Measurements from ENCODE around the gene CRACR2A.

CRACR2A gene

DNA sequence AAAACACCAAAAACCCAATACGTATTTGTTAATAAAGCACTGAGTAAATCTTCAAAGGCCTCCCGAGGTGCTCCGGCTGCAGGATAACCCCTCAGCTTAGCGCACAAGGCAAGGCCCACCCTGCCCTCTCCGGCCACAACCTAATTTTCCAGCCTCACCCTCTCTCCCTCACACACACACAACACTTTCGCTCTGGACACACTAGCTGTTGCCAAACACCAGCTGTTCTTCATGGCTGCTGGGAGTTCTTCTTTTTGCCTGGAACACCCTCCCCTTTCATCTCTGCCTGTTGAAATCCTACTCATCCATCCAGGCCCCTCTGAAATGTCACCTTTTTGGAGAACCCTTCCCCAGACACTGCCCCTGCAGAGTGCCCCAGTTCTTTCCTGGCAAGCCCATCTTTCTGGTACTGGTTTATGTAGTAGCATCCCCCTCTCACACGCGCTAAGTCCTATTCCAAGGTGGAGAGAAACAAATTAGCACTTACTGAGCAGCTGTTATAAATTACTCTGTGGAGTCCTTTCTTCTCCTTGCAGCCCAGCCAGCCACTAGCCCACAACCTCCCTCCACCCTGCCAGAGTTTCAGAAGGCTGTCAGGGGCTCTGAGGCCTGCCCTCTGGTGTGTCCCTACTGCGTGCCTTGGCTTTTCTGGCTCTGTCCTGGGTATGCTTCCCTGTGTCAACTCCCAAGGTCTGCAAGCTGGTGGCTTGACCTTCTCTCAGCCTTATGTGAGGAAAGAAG lies 805 bp upstream of the CRACR2A start:
- no peak for DNase-seq (ENCODE audit: low read depth in 2 of 2)

DNA sequence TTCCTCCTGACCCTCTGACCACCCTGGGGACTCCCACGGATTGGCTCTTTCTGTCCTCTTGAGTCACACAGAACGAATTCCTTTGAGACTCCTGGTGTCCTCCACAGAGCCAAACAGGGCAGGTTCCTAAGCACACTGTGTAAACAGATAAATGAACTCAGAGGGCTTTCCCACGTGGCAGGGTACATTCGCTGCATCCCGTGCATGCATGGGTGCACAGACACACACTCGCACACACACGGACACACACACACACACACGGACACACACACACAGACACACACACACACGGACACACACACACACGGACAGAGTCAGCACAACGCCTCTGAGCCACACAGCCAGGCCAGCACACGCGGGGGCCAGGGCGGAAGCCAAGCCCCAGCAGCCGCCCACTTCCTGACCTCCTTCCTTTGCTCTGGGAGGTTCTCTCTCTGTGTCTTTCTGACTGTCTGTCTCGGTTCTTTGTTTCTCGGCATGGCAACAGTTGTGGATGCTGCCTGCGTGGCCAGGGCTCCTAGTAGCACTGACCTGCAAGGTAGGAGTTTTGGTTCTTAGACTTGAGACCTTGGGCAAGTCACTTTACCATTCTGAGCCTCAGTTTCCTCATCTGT lies 706 bp downstream of the CRACR2A start:
- peak; percentile 32 to 70 for DNase-seq (ENCODE audit: low read depth in 2 of 2)

DNA sequence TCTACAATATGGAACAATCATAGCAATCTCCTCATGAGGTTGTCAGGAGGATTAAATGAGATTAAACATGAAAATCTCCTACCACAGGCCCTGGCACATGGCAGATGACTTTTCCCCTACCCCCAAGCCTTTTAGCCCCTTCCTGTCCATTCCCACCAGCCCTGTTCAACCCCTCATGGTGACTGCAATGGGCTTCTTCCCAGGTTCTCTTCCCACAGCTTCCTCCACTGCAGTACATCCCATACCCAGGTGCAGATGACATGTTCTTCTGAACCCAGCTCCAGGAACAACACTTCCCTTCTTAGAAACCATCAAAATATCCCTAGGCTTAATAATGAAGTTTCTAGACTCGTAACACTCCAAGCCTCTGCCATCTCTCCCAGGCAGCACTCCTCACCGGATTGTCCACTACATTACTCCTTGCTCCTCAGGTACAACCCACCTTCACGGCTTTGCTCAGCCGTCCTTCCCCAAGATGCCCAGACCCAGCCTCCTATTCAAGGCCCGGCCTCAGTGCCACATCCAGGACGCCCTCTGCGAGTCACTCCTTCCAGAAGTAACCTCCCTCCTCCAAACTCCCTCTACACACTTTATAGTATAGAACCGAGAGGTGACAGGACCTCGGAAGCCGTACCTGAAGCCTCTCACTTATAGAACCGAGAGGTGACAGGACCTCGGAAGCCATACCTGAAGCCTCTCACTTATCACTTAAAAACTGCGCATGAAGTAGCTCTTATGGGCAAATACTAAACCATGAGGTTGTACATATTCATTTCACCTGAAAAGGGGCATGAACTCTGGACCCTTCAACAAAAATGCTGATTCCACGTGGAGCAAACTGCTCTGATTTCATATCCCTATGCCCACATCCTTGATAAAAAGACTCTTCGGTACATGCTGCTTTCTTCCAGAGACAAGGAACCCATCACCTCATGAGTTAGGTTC lies 1.5 kb downstream of the CRACR2A start:
- DNase-seq (ENCODE audit: low read depth in 2 of 2), result no peak

DNA sequence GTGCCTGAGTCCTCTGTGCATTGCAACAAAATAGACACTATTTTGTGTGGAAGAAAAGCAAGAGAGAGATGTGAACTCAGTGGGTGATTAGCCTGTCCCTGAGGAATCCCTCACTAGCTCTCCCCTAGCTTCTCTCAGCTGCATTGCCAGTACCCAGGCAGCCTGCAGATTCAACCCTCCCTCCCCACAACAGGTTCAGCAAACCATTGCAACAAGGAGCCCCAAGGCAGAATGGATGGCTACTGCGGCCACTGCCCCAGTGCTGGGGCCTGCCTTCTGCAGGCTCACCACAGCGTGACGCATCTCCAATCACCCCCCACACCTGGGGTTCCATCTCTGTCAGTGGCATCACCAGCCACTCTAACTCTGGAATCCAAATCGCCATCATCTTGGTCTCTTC lies 2.3 kb downstream of the CRACR2A start:
- no peak for DNase-seq (ENCODE audit: low read depth in 2 of 2)

DNA sequence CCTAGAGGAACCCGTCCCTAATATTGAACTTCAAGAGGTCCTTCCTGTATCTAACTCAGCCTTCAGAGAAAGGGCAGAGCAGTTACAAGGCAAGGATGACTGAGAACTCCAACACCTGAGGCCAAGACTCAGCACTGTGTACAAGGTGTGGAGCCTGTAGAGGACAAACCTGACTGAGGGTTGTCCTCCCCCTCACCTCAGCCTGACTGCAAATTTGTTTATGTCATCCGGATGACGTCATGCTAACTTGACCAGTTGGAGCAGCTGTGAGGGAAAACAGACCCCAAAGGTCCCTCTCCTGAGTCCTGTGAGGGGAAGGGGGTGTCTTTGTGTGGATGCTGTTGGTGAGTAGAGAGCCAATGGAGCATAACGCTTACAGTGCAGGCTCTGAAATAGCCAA lies 4.3 kb downstream of the CRACR2A start:
- DNase-seq (ENCODE audit: low read depth in 2 of 2), result no peak

DNA sequence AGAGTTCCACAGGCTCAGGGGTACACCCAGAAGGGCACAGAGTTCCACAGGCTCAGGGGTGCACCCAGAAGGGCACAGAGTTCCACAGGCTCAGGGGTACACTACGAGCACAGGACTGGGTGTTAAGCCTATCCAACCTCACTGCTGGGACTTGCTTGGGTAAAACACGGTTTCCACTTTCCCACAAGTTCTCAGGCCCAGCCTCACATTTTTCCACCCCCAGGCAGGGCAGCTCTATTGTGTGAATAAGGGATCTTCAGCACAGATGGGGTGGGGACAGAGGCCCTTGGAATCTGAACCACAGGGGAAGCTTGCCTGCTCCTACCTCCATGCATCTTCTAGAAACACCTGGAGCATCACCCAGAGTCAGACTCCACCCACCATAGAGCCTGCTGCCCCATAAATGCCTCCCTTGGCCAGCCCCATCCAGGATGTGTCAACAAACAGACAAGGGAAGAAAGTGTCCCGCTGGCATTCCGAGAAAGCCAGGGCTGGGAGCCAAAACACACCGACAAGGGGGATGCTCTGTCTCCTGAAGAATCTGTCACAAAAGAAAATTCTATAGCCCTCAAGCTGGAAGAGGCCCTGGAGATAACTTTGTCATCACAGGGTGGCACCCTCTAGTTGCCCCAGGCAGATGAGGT lies 4.8 kb downstream of the CRACR2A start:
- no peak for DNase-seq (ENCODE audit: low read depth in 2 of 2)

DNA sequence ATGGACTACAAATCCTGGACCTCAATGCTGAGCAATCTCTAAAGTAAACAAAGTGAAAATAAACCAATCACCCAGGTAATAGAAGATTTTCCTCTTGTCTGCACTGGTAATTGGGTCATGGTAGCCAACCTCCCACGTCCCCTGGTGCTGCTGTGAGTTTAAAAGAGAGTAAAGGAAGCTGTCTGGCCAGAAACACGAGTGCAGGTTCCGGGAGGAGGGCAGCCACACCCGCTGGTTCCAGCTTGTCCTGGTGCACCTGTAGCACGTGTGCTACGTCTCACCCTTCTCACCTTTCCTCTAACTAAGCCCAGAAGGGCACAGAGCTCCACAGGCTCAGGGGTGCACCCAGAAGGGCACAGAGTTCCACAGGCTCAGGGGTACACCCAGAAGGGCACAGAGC lies 5.4 kb downstream of the CRACR2A start:
- DNase-seq (ENCODE audit: low read depth in 2 of 2), result no peak

DNA sequence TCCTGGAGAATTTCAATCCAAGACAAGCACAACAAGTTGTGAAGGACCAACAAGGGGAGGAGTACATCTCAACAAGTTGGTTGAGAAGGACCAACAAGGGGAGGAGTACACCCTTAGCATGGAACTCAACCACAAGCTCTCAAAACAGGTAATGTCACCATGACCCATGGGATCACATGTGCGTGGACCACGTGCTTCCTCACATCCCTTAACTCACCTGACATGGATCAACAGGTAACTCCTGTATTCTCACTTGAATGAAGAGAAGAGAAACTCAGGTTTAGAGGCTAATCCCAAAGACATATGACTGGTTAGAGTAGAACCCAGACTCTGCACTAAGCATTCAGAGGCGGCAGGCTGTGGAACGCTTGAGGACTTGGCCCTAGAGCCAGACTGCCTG lies 6.2 kb downstream of the CRACR2A start:
- no peak for DNase-seq (ENCODE audit: low read depth in 2 of 2)

DNA sequence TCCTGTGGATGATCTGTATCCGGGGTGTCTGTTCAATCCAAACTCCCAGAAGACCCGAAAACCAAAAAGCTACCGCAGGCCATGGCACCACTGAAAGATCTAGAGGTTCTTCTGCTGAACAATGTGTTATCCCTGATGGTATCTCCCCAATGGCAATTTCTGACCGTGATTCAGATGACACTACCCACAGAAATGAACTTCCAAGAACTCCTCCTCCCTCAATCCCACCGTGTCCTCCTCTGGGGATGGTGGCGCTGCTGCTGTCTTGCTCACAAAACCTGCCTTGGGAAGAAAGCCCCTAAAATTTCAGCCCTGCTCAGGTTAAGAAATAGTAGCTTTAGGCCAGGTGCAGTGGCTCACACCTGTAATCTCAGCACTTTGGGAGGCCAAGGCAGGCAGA lies 7.8 kb downstream of the CRACR2A start:
- DNase-seq (ENCODE audit: low read depth in 2 of 2), result no peak

DNA sequence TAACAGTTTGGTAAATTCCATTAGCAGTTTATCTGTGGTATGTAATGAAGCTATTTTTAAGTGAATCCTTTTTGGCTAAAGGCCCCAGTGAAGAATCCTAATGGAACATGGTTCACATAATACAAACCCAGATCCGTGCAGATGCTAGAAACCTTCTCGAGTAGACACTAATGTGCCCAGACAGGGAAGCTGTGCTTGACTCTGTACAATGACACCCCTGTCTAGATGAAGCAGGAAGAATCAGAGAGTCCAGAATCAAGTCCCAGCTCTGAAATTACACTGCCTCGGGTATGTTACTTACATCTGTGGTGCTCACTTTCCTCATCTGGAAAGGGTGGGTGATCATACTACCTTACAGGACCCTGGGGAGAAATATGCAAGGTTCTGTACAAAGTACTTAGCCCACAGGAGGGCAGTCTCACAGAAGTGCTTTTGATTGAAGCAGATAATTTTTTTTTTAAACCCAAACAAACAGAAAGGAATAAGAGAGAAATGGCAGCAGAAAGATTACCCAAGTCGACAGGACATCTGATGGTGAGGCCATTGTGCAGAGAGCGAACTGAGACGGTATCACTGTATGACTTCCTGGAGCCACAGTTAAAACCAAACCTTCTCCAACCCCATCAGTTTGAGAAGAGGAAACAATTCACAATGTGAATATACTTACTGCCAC lies 8.5 kb downstream of the CRACR2A start:
- no peak for DNase-seq (ENCODE audit: low read depth in 2 of 2)

DNA sequence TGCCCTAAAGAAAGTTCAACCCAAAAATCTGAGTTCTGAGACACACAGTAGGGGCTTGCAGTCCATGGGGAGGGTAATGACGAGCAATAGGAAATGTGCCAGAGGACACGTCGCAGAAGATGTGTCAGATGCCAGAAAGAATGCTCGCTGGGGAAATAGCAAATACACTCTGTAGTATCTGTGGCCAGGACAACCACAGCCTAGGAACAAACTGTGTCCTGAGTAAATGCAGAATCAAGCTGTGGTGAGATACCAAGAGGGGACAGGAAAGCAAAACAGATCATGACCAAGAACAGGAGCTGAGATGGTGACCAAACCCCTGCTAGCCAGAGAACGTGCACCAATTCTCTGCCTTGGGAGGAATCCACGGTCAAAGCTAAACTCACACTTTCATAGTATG lies 9.1 kb downstream of the CRACR2A start:
- no peak for DNase-seq (ENCODE audit: low read depth in 2 of 2)

DNA sequence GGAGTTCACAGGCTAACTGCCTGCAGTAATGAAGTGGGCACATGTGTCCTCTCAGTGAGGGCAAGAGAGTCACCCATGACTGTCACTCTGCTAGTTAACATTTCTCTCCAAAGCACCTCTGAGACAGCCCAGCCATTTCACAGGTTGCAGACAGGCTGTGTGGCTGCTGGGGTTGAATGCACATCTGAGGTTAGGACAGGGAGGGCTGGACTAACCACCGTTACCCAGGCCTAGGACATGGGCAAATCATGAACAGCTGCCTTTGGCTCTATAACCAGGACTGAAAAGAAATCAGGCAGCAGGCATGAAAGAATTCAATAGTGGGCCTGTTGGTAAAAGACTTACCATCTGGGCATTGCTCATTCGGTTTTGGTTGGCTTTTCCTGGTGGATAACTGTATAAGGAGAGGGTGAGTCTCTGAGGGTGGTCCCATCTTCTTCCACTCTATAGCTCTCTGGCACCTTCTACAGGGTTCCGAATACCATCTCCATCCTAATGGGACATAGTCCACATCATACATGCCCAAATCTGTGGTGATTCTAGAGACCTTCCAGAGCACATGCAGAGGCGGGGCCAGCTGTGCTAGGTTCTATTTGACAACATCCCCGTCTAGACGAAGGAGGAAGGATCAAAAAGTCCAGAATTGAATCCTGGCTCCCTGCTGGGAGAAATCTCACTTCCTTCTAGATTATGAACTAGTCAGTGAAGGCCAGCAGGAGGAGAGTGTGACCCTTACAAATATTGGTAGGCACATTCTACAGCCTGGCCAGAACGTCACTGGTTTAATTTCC lies 10.8 kb downstream of the CRACR2A start:
- DNase-seq (ENCODE audit: low read depth in 2 of 2), result no peak

DNA sequence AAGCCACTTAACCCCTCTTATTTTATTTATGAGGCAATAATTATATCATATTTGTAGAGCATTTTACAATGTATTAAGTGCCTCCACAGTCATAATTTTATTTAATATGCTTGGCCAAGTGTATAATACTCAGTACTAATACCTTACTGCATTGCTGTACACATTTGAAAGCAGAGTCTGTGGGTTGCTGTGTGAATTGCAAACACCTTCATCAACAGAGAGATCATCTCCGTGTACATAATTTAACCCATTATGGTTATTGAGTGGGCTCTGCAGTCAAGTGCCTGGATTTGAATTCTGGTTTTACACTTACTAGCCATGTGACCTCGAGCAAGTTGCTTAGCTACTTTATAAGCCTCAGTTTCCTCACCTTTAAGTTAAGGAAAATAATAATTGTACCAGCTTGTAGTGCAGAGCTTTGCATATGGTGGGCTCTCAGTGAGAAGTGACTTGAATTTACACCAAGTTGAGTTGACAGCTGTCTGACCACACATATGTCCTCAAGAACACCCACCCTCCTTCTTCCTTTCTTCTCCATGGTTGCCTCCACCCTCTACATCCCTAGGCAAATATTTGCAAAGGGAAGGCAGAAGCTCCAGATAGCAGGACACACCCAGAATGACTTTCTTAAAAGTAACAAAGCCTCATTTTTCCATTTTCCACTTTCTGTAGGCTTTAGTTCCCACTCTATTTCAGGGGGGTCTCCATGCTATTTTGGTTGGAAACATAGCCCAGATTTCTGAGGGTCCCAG lies 12.3 kb downstream of the CRACR2A start:
- no peak for DNase-seq (ENCODE audit: low read depth in 2 of 2)

DNA sequence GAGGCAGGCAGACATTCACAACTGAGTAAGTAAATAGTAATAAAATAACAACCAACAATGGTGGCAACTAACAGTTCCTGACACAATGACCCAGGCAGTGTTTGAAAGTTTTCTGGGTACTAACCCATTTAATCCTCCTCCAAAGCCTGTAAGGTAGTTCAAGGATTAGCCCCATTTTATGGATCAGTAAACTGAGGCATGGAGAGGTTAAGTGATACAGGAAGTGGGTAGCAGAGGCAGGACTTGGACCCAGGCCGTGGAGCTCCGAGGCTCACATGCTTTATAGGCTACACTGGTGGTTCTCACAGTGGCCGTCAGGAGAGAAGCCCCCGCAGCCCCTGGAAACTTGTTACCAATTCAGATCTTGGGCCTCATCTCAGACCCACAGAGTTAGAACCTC lies 17.5 kb downstream of the CRACR2A start:
- no peak for DNase-seq (ENCODE audit: low read depth in 2 of 2)

DNA sequence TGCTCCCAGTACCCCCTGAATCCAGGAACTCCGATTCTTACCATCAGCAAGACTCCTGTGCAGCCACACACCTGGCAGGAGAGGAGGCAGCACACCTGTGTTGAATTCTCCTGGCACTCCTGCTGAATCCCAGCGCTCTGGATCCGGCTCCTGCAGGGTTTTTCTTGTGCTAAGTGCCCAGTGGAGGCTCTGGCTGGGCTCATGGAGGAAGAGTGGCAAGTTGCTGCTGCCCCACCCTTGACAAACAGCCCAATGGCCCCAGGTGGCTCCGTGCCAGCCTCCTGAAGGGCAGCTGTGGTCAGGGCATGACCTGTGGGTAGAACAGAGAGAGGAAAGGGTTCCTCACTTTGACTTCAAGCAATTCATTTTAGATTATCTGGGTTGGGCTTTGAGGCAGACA lies 20.0 kb downstream of the CRACR2A start:
- no peak for DNase-seq (ENCODE audit: low read depth in 2 of 2)

DNA sequence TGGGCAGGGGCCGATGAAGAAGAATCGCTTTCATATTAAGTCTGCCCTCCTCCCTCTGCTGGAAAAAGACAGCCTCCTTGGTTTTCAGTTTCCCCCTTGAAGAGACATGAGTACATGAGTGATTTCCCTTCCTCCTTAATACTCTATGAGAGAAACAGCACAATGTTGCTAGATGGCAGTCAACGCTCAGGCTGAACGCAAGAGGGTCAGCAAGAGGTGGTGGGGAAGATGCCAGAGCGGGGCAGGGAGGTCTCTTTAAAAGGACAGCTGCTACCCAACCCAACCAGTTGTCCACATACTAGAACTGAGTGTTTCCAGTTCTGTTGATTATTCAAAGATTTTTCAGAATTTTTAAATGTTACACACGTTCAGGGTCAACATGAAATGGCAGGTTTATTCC lies 22.8 kb downstream of the CRACR2A start:
- no peak for DNase-seq (ENCODE audit: low read depth in 2 of 2)

DNA sequence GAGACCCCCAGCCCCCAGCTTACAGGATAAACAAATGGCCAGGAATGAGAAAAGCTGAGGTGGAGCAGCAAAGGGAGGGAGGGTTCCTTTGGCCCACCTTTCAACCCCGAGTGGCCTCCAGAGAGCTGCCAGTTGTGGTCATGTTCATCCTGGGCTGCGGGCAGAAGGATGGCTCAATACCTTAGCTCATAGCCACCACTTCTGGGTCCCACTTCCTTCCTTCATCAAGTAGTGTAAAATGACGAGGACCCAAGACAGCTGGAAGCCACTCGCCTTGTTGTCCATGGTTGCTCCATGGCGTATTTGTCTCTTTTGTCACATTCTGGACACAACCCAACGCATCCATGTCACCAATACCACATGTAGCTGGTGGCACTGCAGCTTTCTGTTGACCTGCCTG lies 24.2 kb downstream of the CRACR2A start:
- DNase-seq (ENCODE audit: low read depth in 2 of 2), result no peak

DNA sequence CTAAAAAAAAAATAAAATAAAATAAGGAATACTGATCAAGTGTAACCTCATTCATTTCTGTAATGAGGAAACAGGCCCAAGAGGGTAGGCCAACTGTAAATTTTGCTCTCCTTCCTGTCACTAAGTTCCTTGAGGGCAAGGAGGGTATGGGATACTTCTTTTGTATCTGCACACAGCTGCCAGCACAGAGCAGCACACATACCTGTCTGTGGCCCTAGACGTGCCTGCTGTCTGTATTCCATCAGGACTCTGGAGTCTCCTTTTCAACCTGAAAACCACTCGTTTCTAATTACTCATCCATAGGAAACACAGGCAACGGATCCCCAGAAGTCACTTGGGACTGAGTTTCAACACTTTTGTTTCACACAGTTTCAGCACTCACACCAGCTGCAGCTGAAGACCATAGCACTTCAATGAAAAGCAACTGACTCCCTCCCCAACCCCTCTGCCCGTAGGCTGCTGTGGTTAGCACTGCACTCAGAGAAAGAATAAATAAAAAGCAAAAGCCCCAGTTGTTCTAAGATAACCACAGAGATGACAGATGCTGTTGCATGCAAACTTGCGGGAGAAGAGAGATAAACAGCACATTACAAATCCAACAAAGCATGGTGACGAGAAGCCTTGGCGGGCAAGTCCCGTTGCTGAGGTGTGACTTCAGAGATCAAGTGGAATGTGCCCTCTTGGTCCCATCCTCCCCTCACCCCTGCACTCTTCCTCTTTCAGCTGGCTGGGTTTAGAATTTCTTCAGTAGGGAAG lies 24.9 kb downstream of the CRACR2A start:
- no peak for DNase-seq (ENCODE audit: low read depth in 2 of 2)

DNA sequence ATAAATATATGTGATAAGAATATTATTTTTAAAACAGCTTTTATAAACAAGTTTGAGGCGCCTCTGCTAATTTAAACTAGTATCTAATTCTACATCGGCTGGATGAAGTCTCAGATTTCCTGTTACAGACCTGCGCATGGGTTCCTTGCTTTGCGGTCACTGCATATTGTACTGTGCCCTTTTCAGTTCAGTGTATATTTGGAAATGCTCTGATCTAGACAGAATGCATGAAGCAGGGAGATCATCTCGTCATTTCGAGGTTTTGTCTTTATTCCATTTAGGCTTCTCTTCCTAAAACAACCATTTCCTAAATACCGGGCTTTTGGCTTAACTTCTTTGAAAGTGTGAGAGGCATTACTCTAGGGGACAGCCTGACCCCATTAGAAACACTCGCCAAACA lies 25.6 kb downstream of the CRACR2A start:
- no peak for DNase-seq (ENCODE audit: low read depth in 2 of 2)
